Glomerular visceral epithelial cell (primary cell): ENCODE measurements around the gene ZNF521.
A peak's percentile ranks its signal among the peaks of the same experiment; 100 is the strongest.

Experiments used
- DNase-seq: peaks from one replicate; pipeline ENCODE4 v3.0.0-alpha.2; 2016; ENCODE audit errors: extremely low spot score

ZNF521 gene

GRCh38 chr18:25351777-25352628 lies at the start of gene ZNF521:
ZNF521 (minus strand) TSS chr18:25352166; CDS start chr18:25350946, 1,220 bp downstream.
- peak; percentile 80 for DNase-seq

GRCh38 chr18:25399554-25399953 lies 47.6 kb upstream of the ZNF521 start:
- DNase-seq, result peak; percentile 22

- DNase-seq, result no peak
These were observed 40.2 kb upstream of the ZNF521 start for GRCh38 chr18:25392192-25392591.

- no peak for DNase-seq
These were observed 21.6 kb upstream of the ZNF521 start for GRCh38 chr18:25373432-25374179.

GRCh38 chr18:25370391-25370790 lies 18.4 kb upstream of the ZNF521 start:
- DNase-seq, result no peak

- no peak for DNase-seq
These were observed 13.3 kb upstream of the ZNF521 start for GRCh38 chr18:25365242-25365641.

- DNase-seq, result no peak
These were observed 12.8 kb upstream of the ZNF521 start for GRCh38 chr18:25364732-25365131.

GRCh38 chr18:25360301-25360899 lies 8.4 kb upstream of the ZNF521 start:
- DNase-seq, result no peak

GRCh38 chr18:25353080-25353479 lies 1.1 kb upstream of the ZNF521 start:
- DNase-seq, result no peak

GRCh38 chr18:25352629-25353005 lies 651 bp upstream of the ZNF521 start:
- no peak for DNase-seq

GRCh38 chr18:25351280-25351775 lies 638 bp downstream of the ZNF521 start:
- DNase-seq, result no peak

- DNase-seq, result peak; percentile 37
These were observed 1.3 kb downstream of the ZNF521 start for GRCh38 chr18:25350489-25351251.

- DNase-seq, result no peak
These were observed 2.0 kb downstream of the ZNF521 start for GRCh38 chr18:25349926-25350487.

GRCh38 chr18:25349131-25349925 lies 2.6 kb downstream of the ZNF521 start:
- DNase-seq, result peak; percentile 11

- DNase-seq, result no peak
These were observed 3.4 kb downstream of the ZNF521 start for GRCh38 chr18:25348386-25349130.

GRCh38 chr18:25346561-25346960 lies 5.4 kb downstream of the ZNF521 start:
- DNase-seq, result no peak

- no peak for DNase-seq
These were observed 6.7 kb downstream of the ZNF521 start for GRCh38 chr18:25345081-25345866.

- no peak for DNase-seq
These were observed 10.1 kb downstream of the ZNF521 start for GRCh38 chr18:25341831-25342230.

GRCh38 chr18:25340762-25341161 lies 11.2 kb downstream of the ZNF521 start:
- DNase-seq, result no peak
